ENCODE results near the gene SHH. TPM values are rescaled to one million over a fixed set of nuclear protein-coding genes. Genes with fewer than 3 reads are reported as not detected.

Gene SHH
- total RNA-seq, 1 donor from 2014 or later, result 0.16 TPM

- DNase-seq (ENCODE audit: low read depth) (no peak), FAIRE-seq (no peak)
- Histone ChIP-seq H3K4me1 (ENCODE audit: insufficient read depth, low read length) (no peaks in the 10 kb centered on the region), H3K79me2 (ENCODE audit: insufficient read depth, low read length) (no peaks in the 10 kb centered on the region), H4K20me1 (ENCODE audit: insufficient read depth, low read length) (no peaks in the 10 kb centered on the region), H3K4me3 (ENCODE audit: insufficient read depth, low read depth, low read length) (no peak overlapping the region), H3K9me3 (ENCODE audit: insufficient read depth, low read depth, low read length) (peaks cover 4% of the 10 kb centered on the region), H3K4me2 (ENCODE audit: low read length) (no peak overlapping the region), H2AFZ (ENCODE audit: low read depth, low read length) (no peak overlapping the region), H3K27me3 (ENCODE audit: insufficient read depth, low read length) (peaks cover 4% of the 10 kb centered on the region), H3K27ac (ENCODE audit: low read depth, low read length) (no peak overlapping the region), H3K9ac (ENCODE audit: low read length) (no peak overlapping the region), H3K36me3 (ENCODE audit: insufficient read depth, low read length) (no peaks in the 10 kb centered on the region)
- Mint-ChIP-seq H3K4me1 (ENCODE audit: low read depth, unreplicated experiment) (peaks cover 2% of the 10 kb centered on the region), H3K9me3 (ENCODE audit: unreplicated experiment) (peaks cover 6% of the 10 kb centered on the region), H3K36me3 (ENCODE audit: low read depth, unreplicated experiment) (peaks cover 2% of the 10 kb centered on the region), H3K4me3 (ENCODE audit: unreplicated experiment) (no peak overlapping the region), H3K27me3 (ENCODE audit: low read depth, unreplicated experiment) (peaks cover 9% of the 10 kb centered on the region), H3K27ac (ENCODE audit: unreplicated experiment) (no peak overlapping the region)
- TF ChIP-seq CTCF (IDR thresholded peaks at IDR 0.05; ENCODE audit: insufficient read depth, low read depth, low read length) (no peak), EZH2 (IDR thresholded peaks at IDR 0.05; ENCODE audit: insufficient read depth, low read length) (no peak)
Observed at GRCh38 chr7:155790666-155791065, 21.6 kb downstream of the SHH start.

- H3K27me3 Mint-ChIP-seq (ENCODE audit: low read depth, unreplicated experiment), result peaks cover 2% of the 10 kb centered on the region
- H3K27ac Mint-ChIP-seq (ENCODE audit: unreplicated experiment), result no peak overlapping the region
- no peak for FAIRE-seq
- DNase-seq (ENCODE audit: low read depth), result no peak
- peaks cover 2% of the 10 kb centered on the region for H3K4me1 Mint-ChIP-seq (ENCODE audit: low read depth, unreplicated experiment)
- Histone ChIP-seq H3K4me3 (ENCODE audit: insufficient read depth, low read depth, low read length) (no peak overlapping the region), H3K27ac (ENCODE audit: low read depth, low read length) (no peak overlapping the region), H3K27me3 (ENCODE audit: insufficient read depth, low read length) (no peaks in the 10 kb centered on the region), H3K4me2 (ENCODE audit: low read length) (no peak overlapping the region), H3K9ac (ENCODE audit: low read length) (no peak overlapping the region), H3K36me3 (ENCODE audit: insufficient read depth, low read length) (no peaks in the 10 kb centered on the region), H4K20me1 (ENCODE audit: insufficient read depth, low read length) (no peaks in the 10 kb centered on the region), H3K79me2 (ENCODE audit: insufficient read depth, low read length) (no peaks in the 10 kb centered on the region), H3K9me3 (ENCODE audit: insufficient read depth, low read depth, low read length) (peaks cover 4% of the 10 kb centered on the region), H3K4me1 (ENCODE audit: insufficient read depth, low read length) (no peaks in the 10 kb centered on the region), H2AFZ (ENCODE audit: low read depth, low read length) (no peak overlapping the region)
- H3K36me3 Mint-ChIP-seq (ENCODE audit: low read depth, unreplicated experiment), result peaks cover 9% of the 10 kb centered on the region
- TF ChIP-seq CTCF (IDR thresholded peaks at IDR 0.05; ENCODE audit: insufficient read depth, low read depth, low read length), result no peak
- no peak for TF ChIP-seq EZH2 (IDR thresholded peaks at IDR 0.05; ENCODE audit: insufficient read depth, low read length)
- H3K4me3 Mint-ChIP-seq (ENCODE audit: unreplicated experiment), result no peak overlapping the region
- H3K9me3 Mint-ChIP-seq (ENCODE audit: unreplicated experiment), result peaks cover 6% of the 10 kb centered on the region
Observed at GRCh38 chr7:155789001-155789725, 23.1 kb downstream of the SHH start.

GRCh38 chr7:155788616-155789000, 23.7 kb downstream of the SHH start:
- Mint-ChIP-seq H3K4me3 (ENCODE audit: unreplicated experiment) (no peak overlapping the region), H3K27ac (ENCODE audit: unreplicated experiment) (no peak overlapping the region), H3K36me3 (ENCODE audit: low read depth, unreplicated experiment) (peaks cover 12% of the 10 kb centered on the region), H3K4me1 (ENCODE audit: low read depth, unreplicated experiment) (peaks cover 2% of the 10 kb centered on the region), H3K27me3 (ENCODE audit: low read depth, unreplicated experiment) (peaks cover 2% of the 10 kb centered on the region), H3K9me3 (ENCODE audit: unreplicated experiment) (peaks cover 6% of the 10 kb centered on the region)
- Histone ChIP-seq H3K9ac (ENCODE audit: low read length) (no peak overlapping the region), H3K4me3 (ENCODE audit: insufficient read depth, low read depth, low read length) (no peak overlapping the region), H3K9me3 (ENCODE audit: insufficient read depth, low read depth, low read length) (peaks cover 4% of the 10 kb centered on the region), H4K20me1 (ENCODE audit: insufficient read depth, low read length) (no peaks in the 10 kb centered on the region), H3K27ac (ENCODE audit: low read depth, low read length) (no peak overlapping the region), H3K36me3 (ENCODE audit: insufficient read depth, low read length) (no peaks in the 10 kb centered on the region), H3K27me3 (ENCODE audit: insufficient read depth, low read length) (no peaks in the 10 kb centered on the region), H3K79me2 (ENCODE audit: insufficient read depth, low read length) (no peaks in the 10 kb centered on the region), H3K4me1 (ENCODE audit: insufficient read depth, low read length) (no peaks in the 10 kb centered on the region), H2AFZ (ENCODE audit: low read depth, low read length) (no peak overlapping the region), H3K4me2 (ENCODE audit: low read length) (no peak overlapping the region)
- DNase-seq (ENCODE audit: low read depth) (no peak), FAIRE-seq (no peak)
- TF ChIP-seq EZH2 (IDR thresholded peaks at IDR 0.05; ENCODE audit: insufficient read depth, low read length), result no peak
- TF ChIP-seq CTCF (IDR thresholded peaks at IDR 0.05; ENCODE audit: insufficient read depth, low read depth, low read length), result no peak
